HepG2 (cell line): ENCODE measurements around the gene DERL2. TPM values are rescaled to one million over a fixed set of nuclear protein-coding genes. Genes with fewer than 3 reads are reported as not detected.

ENCODE experiments used
- ATAC-seq: fragments of 200-7000 bp; cut with Tn5 transposase; 3 replicates; pipeline ENCODE4 v1.9.1; 2020; ENCODE audit warnings: mild to moderate bottlenecking, moderate library complexity
- BruUV-seq: library from RNA; stranded (reverse); fragments of 400-500 nt; replicated peaks from 2 replicates; lab custom pipeline; 2021; lab: Mats Ljungman, UMichigan
- CTCF ChIA-PET: fragments of 300-600 bp; formaldehyde crosslinking; extraction: SDS; loops from one replicate; lab custom pipeline; 2021; ENCODE audit warnings: low total read pairs, inconsistent platforms, low intra/inter-chr PET ratio; lab: Yijun Ruan, JAX
- POLR2A ChIA-PET: fragments of 350-600 bp; sonication (Branson Sonifier 250); formaldehyde crosslinking; loops from one replicate; lab custom pipeline; 2020; ENCODE audit warnings: antibody characterized with exemption, inconsistent platforms; lab: Yijun Ruan, JAX
- DNase-seq: peaks from one replicate; pipeline ENCODE4 v3.0.0-alpha.2; 2015; ENCODE audit warnings: low spot score
- FAIRE-seq: peaks from 3 replicates; lab custom pipeline; 2011; peaks lifted over from hg19 to GRCh38; lab: Jason Lieb, UNC
- H2AFZ ChIP-seq: one replicate; pipeline ENCODE4 v1.6.1; 2011; ENCODE audit warnings: low read length, inconsistent platforms
- H3K27ac ChIP-seq: fragments of 300-600 bp; 3 replicates; pipeline ENCODE4 v1.8.0; 2011; ENCODE audit warnings: mixed run types, mild to moderate bottlenecking, mixed read lengths, low read length, inconsistent platforms; ENCODE audit not compliant: insufficient read depth; ENCODE audit errors: extremely low read length
- H3K27me3 ChIP-seq, 2 experiments: fragments of 200-600 bp in 1 of 2; 2 replicates in 1 of 2; 3 replicates in 1 of 2; pipeline versions ENCODE4 v1.6.0 to v1.8.0; 2011; ENCODE audit warnings: low read length in 2 of 2, mild to moderate bottlenecking in 2 of 2, moderate library complexity in 2 of 2, inconsistent platforms in 1 of 2; ENCODE audit not compliant: insufficient read depth in 2 of 2, control insufficient read depth in 1 of 2
- H3K36me3 ChIP-seq, 2 experiments: fragments of 200-600 bp in 1 of 2; replicated peaks in 1 of 2; 2 replicates in 1 of 2; 3 replicates in 1 of 2; pipeline versions ENCODE4 v1.5.1 to v1.8.0; 2011; ENCODE audit warnings: low read length in 2 of 2, inconsistent platforms in 1 of 2; ENCODE audit not compliant: insufficient read depth in 2 of 2, control insufficient read depth in 1 of 2
- H3K4me1 ChIP-seq: 2 replicates; pipeline ENCODE4 v1.5.1; 2012; ENCODE audit warnings: low read length, inconsistent platforms; ENCODE audit not compliant: insufficient read depth
- H3K4me2 ChIP-seq: 2 replicates; pipeline ENCODE4 v1.6.0; 2011; ENCODE audit warnings: low read depth, low read length, inconsistent platforms
- H3K4me3 ChIP-seq, 3 experiments: fragments of 200-600 bp in 1 of 3; sonication (generic), shearing (Covaris generic) in 1 of 3; replicated peaks in 1 of 3; 2 replicates each; pipeline ENCODE4 v1.5.1; 2011 to 2016; ENCODE audit warnings: low read length in 3 of 3, inconsistent platforms in 2 of 3, low read depth in 2 of 3, mild to moderate bottlenecking in 2 of 3, control low read depth in 1 of 3, mixed read lengths in 1 of 3; ENCODE audit not compliant: insufficient read depth in 1 of 3
- H3K79me2 ChIP-seq: one replicate; pipeline ENCODE4 v1.6.1; 2011; ENCODE audit warnings: low read length, inconsistent platforms; ENCODE audit not compliant: insufficient read depth
- H3K9ac ChIP-seq: 2 replicates; pipeline ENCODE4 v1.6.0; 2011; ENCODE audit warnings: mild to moderate bottlenecking, low read depth, low read length, inconsistent platforms; ENCODE audit not compliant: insufficient read depth
- H3K9me3 ChIP-seq: 2 replicates; pipeline ENCODE4 v1.5.1; 2012; ENCODE audit warnings: mild to moderate bottlenecking, low read length
- H4K20me1 ChIP-seq: 2 replicates; pipeline ENCODE4 v1.6.0; 2011; ENCODE audit warnings: inconsistent platforms, mild to moderate bottlenecking, low read length, moderate library complexity; ENCODE audit not compliant: insufficient read depth
- ATM ChIP-seq: fragments of 450-650 bp; IDR thresholded peaks from 2 replicates; pipeline ENCODE4 v1.7.1; 2017; ENCODE audit warnings: mild to moderate bottlenecking, borderline replicate concordance
- BHLHE40 ChIP-seq: IDR thresholded peaks from 2 replicates; pipeline ENCODE4 v1.6.1; 2011; ENCODE audit warnings: low read length, improper control_type of control experiment
- ISL2 ChIP-seq: sonication (generic); formaldehyde crosslinking; IDR thresholded peaks from 2 replicates; pipeline ENCODE4 v1.5.0; 2020; ENCODE audit warnings: missing genetic modification reagents
- PRMT3 ChIP-seq: sonication (generic); formaldehyde crosslinking; IDR thresholded peaks from 2 replicates; pipeline ENCODE4 v1.8.1; 2022; ENCODE audit warnings: low read depth, mild to moderate bottlenecking, moderate library complexity, missing genetic modification reagents, borderline replicate concordance
- SATB2 ChIP-seq: sonication (generic); formaldehyde crosslinking; IDR thresholded peaks from 2 replicates; pipeline ENCODE4 v1.5.0; 2020; ENCODE audit warnings: missing genetic modification reagents
- SMAD1 ChIP-seq: sonication (generic); formaldehyde crosslinking; IDR thresholded peaks from 2 replicates; pipeline ENCODE4 v1.4.0; 2020; ENCODE audit warnings: missing genetic modification reagents, low read depth, mild to moderate bottlenecking, borderline replicate concordance
- TAF15 ChIP-seq: fragments of 200-400 bp; formaldehyde crosslinking; IDR thresholded peaks from one replicate; pipeline ENCODE4 v1.6.1; 2018; ENCODE audit warnings: mild to moderate bottlenecking, low read depth, low read length; ENCODE audit not compliant: poor library complexity, severe bottlenecking
- ZNF281 ChIP-seq: sonication (generic); formaldehyde crosslinking; IDR thresholded peaks from 2 replicates; pipeline ENCODE4 v1.4.0; 2020; ENCODE audit warnings: missing genetic modification reagents, borderline replicate concordance
- ZSCAN12 ChIP-seq: sonication (generic); formaldehyde crosslinking; IDR thresholded peaks from 2 replicates; pipeline ENCODE4 v1.9.0; 2021; ENCODE audit warnings: mild to moderate bottlenecking, missing genetic modification reagents
- ZZZ3 ChIP-seq: sonication (generic); formaldehyde crosslinking; IDR thresholded peaks from 2 replicates; pipeline ENCODE4 v1.4.0; 2020; ENCODE audit warnings: missing genetic modification reagents, mild to moderate bottlenecking, borderline replicate concordance
- WGBS: methylation state at CpG from one replicate; pipeline ENCODE4 v1.1.6; 2017; ENCODE audit warnings: low lambda C conversion rate; 5-methylcytosine and 5-hydroxymethylcytosine counted together
- in situ Hi-C: cut with HindIII; loops from 2 replicates; pipeline ENCODE4 v1.10.0; 2017; ENCODE audit warnings: low pct_unique_long_range_greater_than_20kb; ENCODE audit not compliant: extremely low pct_ligation_motif_present
- intact Hi-C: fragments of 100-400 bp; cut with micrococcal nuclease; formaldehyde crosslinking; loops from one replicate; pipeline ENCODE4 v1.10.0; 2022; ENCODE audit not compliant: unreplicated experiment
- polyA plus RNA-seq, 8 experiments: library from polyadenylated mRNA; depleted of rRNA in 3 of 8; stranded (reverse) in 7 of 8; unstranded in 1 of 8; fragments of >200 nt; fragmentation: Illumina TruSeq in 4 of 8; extraction: Trizol in 4 of 8; gene quantifications; 2 replicates each; pipeline versions ENCODE4 v1.2.1 to v1.2.3, GENCODE V29; 2011 to 2016; ENCODE audit warnings: low read depth in 4 of 8, missing spikeins in 1 of 8, mixed read lengths in 1 of 8; ENCODE audit not compliant: insufficient read depth in 1 of 8
- total RNA-seq, 5 experiments: library from RNA; depleted of rRNA; stranded (reverse); fragments of >200 nt; fragmentation: Illumina TruSeq; extraction: Trizol; gene quantifications; 2 replicates each; pipeline ENCODE4 v1.2.3, GENCODE V29; 2016; ENCODE audit warnings: low read depth in 1 of 5

DERL2 gene
- total and polyA plus RNA-seq, 2 of the 13 experiments (the other 11 are each of a cell fraction or from before 2014, with no cell fraction given): 59.3 to 65.2 TPM

- no peak for DNase-seq
- Histone ChIP-seq H3K4me3 (no peak overlapping the region), H4K20me1 (no peaks in the 10 kb centered on the region), H3K4me1 (no peaks in the 10 kb centered on the region), H3K9ac (no peak overlapping the region), H3K27me3 (peaks cover 1 to 16% of the 10 kb centered on the region in 2 experiments; a peak in 3 of 5 replicates), H3K79me2 (no peaks in the 10 kb centered on the region), H2AFZ (no peak overlapping the region), H3K4me2 (no peak overlapping the region), H3K27ac (no peak overlapping the region), H3K36me3 (no peaks in the 10 kb centered on the region), H3K9me3 (no peaks in the 10 kb centered on the region)
- no TSS peak for BruUV-seq
- ChIA-PET CTCF (no interaction called here), POLR2A (no interaction called here)
- 35% methylated on average over 13 of the region's 18 CpGs for WGBS
- no peak for FAIRE-seq
- no peak for ATAC-seq
- in situ Hi-C loops (no loop called here), intact Hi-C loops (no loop called here)
- no peak for TF ChIP-seq ZNF281
- no peak for TF ChIP-seq ISL2 (CRISPR knock-in tag)
- TF ChIP-seq SMAD1 (CRISPR knock-in tag): no peak
- no peak for TF ChIP-seq TAF15
- no peak for TF ChIP-seq ATM
- no peak for TF ChIP-seq SATB2 (CRISPR knock-in tag)
- no peak for TF ChIP-seq BHLHE40
- no peak for TF ChIP-seq PRMT3
- TF ChIP-seq ZZZ3: no peak
- no peak for TF ChIP-seq ZSCAN12 (CRISPR knock-in tag)
Observed at GRCh38 chr17:5533486-5534315, 47.7 kb upstream of the DERL2 start.
